ENCODE results near the gene CTTN.

CTTN gene

DNA sequence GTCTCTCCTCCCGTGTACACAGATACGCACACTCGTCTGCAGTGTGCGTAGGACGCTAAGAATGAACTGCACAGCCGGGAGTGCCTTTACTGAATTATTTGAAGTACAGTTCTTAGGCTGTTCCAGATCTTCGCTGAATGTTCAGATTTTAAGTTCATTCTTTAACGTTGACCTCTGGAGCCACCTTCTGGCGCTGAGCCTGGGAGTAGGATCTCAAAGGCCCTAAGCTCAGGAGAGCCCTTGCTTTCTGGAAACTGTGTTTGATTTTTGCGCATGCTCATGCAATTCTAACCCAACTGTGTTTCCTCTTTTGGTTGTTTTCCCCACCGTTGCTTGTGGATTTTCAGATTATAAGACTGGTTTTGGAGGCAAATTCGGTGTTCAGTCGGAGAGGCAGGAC, 22.8 kb downstream of the CTTN start:
- 97% methylated on average over 13 of the region's 13 CpGs for WGBS

DNA sequence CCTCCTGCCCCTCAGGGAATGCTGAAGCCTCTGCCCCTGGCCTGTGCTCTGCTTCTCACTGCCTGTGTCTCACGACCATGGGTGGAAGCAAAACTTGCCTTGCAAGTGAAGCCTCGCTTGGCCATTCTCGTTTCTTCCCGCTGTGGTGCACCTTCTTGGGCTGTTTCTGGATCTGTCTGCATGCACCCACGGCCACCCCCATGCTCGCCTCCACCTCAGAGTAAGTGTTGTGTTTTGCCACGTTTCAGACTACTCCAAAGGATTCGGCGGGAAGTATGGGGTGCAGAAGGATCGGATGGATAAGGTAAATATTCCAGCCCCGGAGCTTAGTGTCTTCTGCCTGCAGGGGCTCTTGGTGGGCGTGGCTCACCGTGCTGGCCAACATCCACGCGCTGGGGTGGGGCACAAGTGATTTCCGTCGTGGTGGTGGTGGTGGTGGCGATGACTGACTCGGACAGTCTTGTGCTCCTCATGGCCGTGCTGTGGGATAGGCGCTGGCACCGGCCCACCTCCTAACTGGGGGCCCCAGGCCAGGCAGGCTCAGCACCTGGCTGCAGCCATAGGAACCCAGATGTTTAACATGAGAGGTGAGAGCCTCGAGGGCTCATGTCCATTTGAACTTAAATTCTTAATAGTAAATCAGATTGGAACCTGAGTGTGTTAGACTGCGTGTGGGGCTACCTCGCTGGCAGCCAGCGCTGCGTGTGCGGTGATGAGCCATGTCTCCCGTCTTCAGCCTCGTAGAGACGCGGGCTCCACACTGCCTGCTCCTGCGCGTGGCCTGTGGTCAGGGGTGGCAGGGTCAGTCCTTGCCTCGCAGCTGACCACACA, 24.6 kb downstream of the CTTN start:
- Histone ChIP-seq H4K91ac (ENCODE audit: low read length) (no peak overlapping the region), H3K9ac (ENCODE audit: low read length) (no peak overlapping the region), H3K18ac (ENCODE audit: low read depth in 1 of 2, low read length in 2 of 2) (no peak overlapping the region), H3K9me3 (ENCODE audit: control insufficient read depth, low read length) (no peaks in the 10 kb centered on the region), H2BK120ac (ENCODE audit: low read depth, low read length) (no peak overlapping the region), H3K27me3 (ENCODE audit: control insufficient read depth in 1 of 2, insufficient read depth in 1 of 2, low read length in 2 of 2) (no peaks in the 10 kb centered on the region), H3K4ac (ENCODE audit: low read depth in 1 of 2, low read length in 2 of 2) (no peak overlapping the region), H3K36me3 (ENCODE audit: control insufficient read depth in 1 of 2, insufficient read depth in 2 of 2, low read depth in 1 of 2, low read length in 2 of 2) (peaks cover 77 to 91% of the 10 kb centered on the region in 2 experiments), H3K23ac (ENCODE audit: low read length in 2 of 2) (no peak overlapping the region), H3K4me3 (ENCODE audit: insufficient read depth in 1 of 2, low read depth in 1 of 2, low read length in 2 of 2) (no peak overlapping the region), H3K4me1 (ENCODE audit: control insufficient read depth, insufficient read depth, low read depth, low read length) (peaks cover 47% of the 10 kb centered on the region), H3K14ac (ENCODE audit: low read length in 2 of 2) (no peak overlapping the region), H2AK5ac (ENCODE audit: low read length, severe bottlenecking) (no peak overlapping the region), H3K27ac (ENCODE audit: low read length, poor library complexity, severe bottlenecking) (no peak overlapping the region), H2BK5ac (ENCODE audit: low read depth, low read length, poor library complexity, severe bottlenecking) (no peak overlapping the region), H2BK12ac (ENCODE audit: low read length in 2 of 2) (no peak overlapping the region), H3K4me2 (ENCODE audit: low read length, poor library complexity, severe bottlenecking) (no peak overlapping the region), H2AFZ (ENCODE audit: low read depth, low read length) (no peak overlapping the region), H2BK15ac (ENCODE audit: low read depth, poor library complexity, severe bottlenecking) (no peak overlapping the region), H3K79me1 (replicated peaks; ENCODE audit: low read length, poor library complexity, severe bottlenecking) (peaks cover 36% of the 10 kb centered on the region), H4K8ac (ENCODE audit: low read length) (no peak overlapping the region)
- no peak for DNase-seq
- 96% methylated on average over 35 of the region's 35 CpGs for WGBS

More for the DNA sequence above, 22.8 kb downstream of the CTTN start:
- no peak overlapping the region for H3K23ac ChIP-seq (ENCODE audit: low read length in 2 of 2)
- H3K36me3 ChIP-seq (ENCODE audit: control insufficient read depth in 1 of 2, insufficient read depth in 2 of 2, low read depth in 1 of 2, low read length in 2 of 2), result peaks cover 81 to 95% of the 10 kb centered on the region in 2 experiments
- no peak overlapping the region for H2AFZ ChIP-seq (ENCODE audit: low read depth, low read length)
- H2BK15ac ChIP-seq (ENCODE audit: low read depth, poor library complexity, severe bottlenecking), result no peak overlapping the region
- no peak overlapping the region for H3K4me2 ChIP-seq (ENCODE audit: low read length, poor library complexity, severe bottlenecking)
- no peak overlapping the region for H3K27ac ChIP-seq (ENCODE audit: low read length, poor library complexity, severe bottlenecking)
- H3K27me3 ChIP-seq (ENCODE audit: control insufficient read depth in 1 of 2, insufficient read depth in 1 of 2, low read length in 2 of 2), result no peaks in the 10 kb centered on the region
- peaks cover 52% of the 10 kb centered on the region for H3K4me1 ChIP-seq (ENCODE audit: control insufficient read depth, insufficient read depth, low read depth, low read length)
- H3K4me3 ChIP-seq (ENCODE audit: insufficient read depth in 1 of 2, low read depth in 1 of 2, low read length in 2 of 2), result no peak overlapping the region
- no peak overlapping the region for H3K18ac ChIP-seq (ENCODE audit: low read depth in 1 of 2, low read length in 2 of 2)
- H2BK5ac ChIP-seq (ENCODE audit: low read depth, low read length, poor library complexity, severe bottlenecking), result no peak overlapping the region
- no peak overlapping the region for H4K8ac ChIP-seq (ENCODE audit: low read length)
- H2BK120ac ChIP-seq (ENCODE audit: low read depth, low read length), result no peak overlapping the region
- H3K79me1 ChIP-seq (replicated peaks; ENCODE audit: low read length, poor library complexity, severe bottlenecking), result peaks cover 36% of the 10 kb centered on the region
- H3K9ac ChIP-seq (ENCODE audit: low read length), result no peak overlapping the region
- DNase-seq, result no peak
- no peak overlapping the region for H2AK5ac ChIP-seq (ENCODE audit: low read length, severe bottlenecking)
- no peak overlapping the region for H3K4ac ChIP-seq (ENCODE audit: low read depth in 1 of 2, low read length in 2 of 2)
- H2BK12ac ChIP-seq (ENCODE audit: low read length in 2 of 2), result no peak overlapping the region
- no peak overlapping the region for H3K14ac ChIP-seq (ENCODE audit: low read length in 2 of 2)
- H4K91ac ChIP-seq (ENCODE audit: low read length), result no peak overlapping the region
- H3K9me3 ChIP-seq (ENCODE audit: control insufficient read depth, low read length), result no peaks in the 10 kb centered on the region

DNA sequence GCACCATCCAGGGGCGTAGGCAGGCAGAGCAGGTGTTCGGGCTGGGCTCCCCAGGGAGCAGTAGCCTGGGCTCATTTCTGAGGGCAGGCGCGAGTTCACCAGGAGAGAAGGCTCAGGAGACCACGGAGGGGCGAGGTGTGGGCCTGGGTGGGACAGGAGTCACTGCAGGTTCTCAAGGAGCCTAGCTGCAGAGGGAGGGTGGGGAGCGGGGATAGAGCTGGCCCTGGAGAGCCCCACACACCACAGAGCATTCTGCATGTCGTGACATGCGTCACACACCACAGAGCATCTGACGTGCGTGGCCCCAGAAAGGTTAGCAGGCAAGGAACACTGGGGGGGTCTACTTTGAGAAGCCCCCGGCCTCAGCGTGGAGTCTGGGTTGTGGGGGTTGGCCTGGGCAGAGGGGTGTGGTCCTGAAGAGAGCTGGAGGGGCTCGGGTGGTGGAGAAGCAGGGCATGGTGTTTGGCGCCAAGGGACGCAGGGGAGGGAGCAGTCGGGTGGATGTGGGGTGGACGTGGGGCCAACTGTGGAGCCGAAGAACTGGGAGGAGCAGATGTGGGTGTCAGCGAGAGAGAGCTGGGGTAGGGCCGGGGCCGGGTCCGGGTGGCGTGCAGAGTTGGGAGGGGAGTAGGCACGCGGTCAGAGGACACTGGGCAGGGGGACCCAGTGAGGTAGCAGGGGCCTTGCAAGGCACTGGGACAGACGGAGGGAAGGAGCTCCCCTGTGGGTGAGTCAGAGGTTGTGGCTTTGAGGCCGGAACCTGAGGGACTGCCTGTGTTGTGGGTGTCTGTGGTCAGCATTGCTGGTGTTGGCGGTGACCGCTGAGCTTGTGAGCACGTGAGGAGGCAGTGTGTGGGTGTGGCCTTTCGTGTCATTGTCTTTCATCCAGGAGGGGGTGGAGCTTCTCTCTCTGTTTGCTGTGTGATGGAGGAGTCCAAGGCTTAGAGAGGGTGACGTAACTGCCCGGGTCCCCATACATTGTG, 25.5 kb downstream of the CTTN start:
- Histone ChIP-seq H3K9me3 (ENCODE audit: control insufficient read depth, low read length) (no peaks in the 10 kb centered on the region), H3K27me3 (ENCODE audit: control insufficient read depth in 1 of 2, insufficient read depth in 1 of 2, low read length in 2 of 2) (no peaks in the 10 kb centered on the region), H3K14ac (ENCODE audit: low read length in 2 of 2) (no peak overlapping the region), H3K36me3 (ENCODE audit: control insufficient read depth in 1 of 2, insufficient read depth in 2 of 2, low read depth in 1 of 2, low read length in 2 of 2) (peaks cover 73 to 89% of the 10 kb centered on the region in 2 experiments), H3K4me2 (ENCODE audit: low read length, poor library complexity, severe bottlenecking) (no peak overlapping the region), H3K27ac (ENCODE audit: low read length, poor library complexity, severe bottlenecking) (no peak overlapping the region), H3K79me1 (replicated peaks; ENCODE audit: low read length, poor library complexity, severe bottlenecking) (peaks cover 36% of the 10 kb centered on the region), H2BK120ac (ENCODE audit: low read depth, low read length) (no peak overlapping the region), H3K23ac (ENCODE audit: low read length in 2 of 2) (no peak overlapping the region), H3K9ac (ENCODE audit: low read length) (no peak overlapping the region), H3K4me3 (ENCODE audit: insufficient read depth in 1 of 2, low read depth in 1 of 2, low read length in 2 of 2) (no peak overlapping the region), H2AFZ (ENCODE audit: low read depth, low read length) (no peak overlapping the region), H2BK12ac (ENCODE audit: low read length in 2 of 2) (no peak overlapping the region), H3K4ac (ENCODE audit: low read depth in 1 of 2, low read length in 2 of 2) (no peak overlapping the region), H3K18ac (ENCODE audit: low read depth in 1 of 2, low read length in 2 of 2) (no peak overlapping the region), H4K91ac (ENCODE audit: low read length) (no peak overlapping the region), H2BK5ac (ENCODE audit: low read depth, low read length, poor library complexity, severe bottlenecking) (no peak overlapping the region), H4K8ac (ENCODE audit: low read length) (no peak overlapping the region), H2AK5ac (ENCODE audit: low read length, severe bottlenecking) (no peak overlapping the region), H3K4me1 (ENCODE audit: control insufficient read depth, insufficient read depth, low read depth, low read length) (peaks cover 46% of the 10 kb centered on the region), H2BK15ac (ENCODE audit: low read depth, poor library complexity, severe bottlenecking) (no peak overlapping the region)
- DNase-seq, result peak; percentile 86
- WGBS, result 86% methylated on average over 34 of the region's 34 CpGs

All from mesenchymal stem cell (in vitro differentiated cells and primary cell).